Liver (tissue), 3 donors: ENCODE results near the gene KIF3C.

Experiments
- ATF3 ChIP-seq: IDR thresholded peaks from 2 replicates; pipeline ENCODE4 v1.6.1; 2016; ENCODE audit warnings: antibody characterized with exemption
- CTCF ChIP-seq: fragments of 150-350 bp; IDR thresholded peaks from 2 replicates; pipeline ENCODE4 v1.5.1; 2017; ENCODE audit warnings: improper control_type of control experiment, low read depth, low read length; ENCODE audit not compliant: missing input control
- FOXA1 ChIP-seq: IDR thresholded peaks from 2 replicates; pipeline ENCODE4 v1.6.1; 2016; ENCODE audit warnings: antibody characterized with exemption
- RAD21 ChIP-seq, 2 donors: IDR thresholded peaks; 2 replicates each; pipeline ENCODE4 v1.6.1; 2016; ENCODE audit warnings: antibody characterized with exemption in 2 of 2, mild to moderate bottlenecking in 2 of 2
- TAF1 ChIP-seq: conservative IDR thresholded peaks from 2 replicates; pipeline ENCODE4 v1.6.1; 2016; ENCODE audit warnings: antibody characterized with exemption, mild to moderate bottlenecking
- YY1 ChIP-seq: IDR thresholded peaks from 2 replicates; pipeline ENCODE4 v1.6.1; 2016; ENCODE audit warnings: antibody characterized with exemption, mild to moderate bottlenecking
- TF ChIP-seq, protein P1 (sequence below): IDR thresholded peaks from 2 replicates; pipeline ENCODE4 v1.6.1; 2016; ENCODE audit warnings: antibody characterized with exemption, mild to moderate bottlenecking
- TF ChIP-seq, protein P2 (sequence below): IDR thresholded peaks from 2 replicates; pipeline ENCODE4 v1.6.1; 2016; ENCODE audit warnings: antibody characterized with exemption
- donor health status: healthy.
- donor health status: healthy.

DNA sequence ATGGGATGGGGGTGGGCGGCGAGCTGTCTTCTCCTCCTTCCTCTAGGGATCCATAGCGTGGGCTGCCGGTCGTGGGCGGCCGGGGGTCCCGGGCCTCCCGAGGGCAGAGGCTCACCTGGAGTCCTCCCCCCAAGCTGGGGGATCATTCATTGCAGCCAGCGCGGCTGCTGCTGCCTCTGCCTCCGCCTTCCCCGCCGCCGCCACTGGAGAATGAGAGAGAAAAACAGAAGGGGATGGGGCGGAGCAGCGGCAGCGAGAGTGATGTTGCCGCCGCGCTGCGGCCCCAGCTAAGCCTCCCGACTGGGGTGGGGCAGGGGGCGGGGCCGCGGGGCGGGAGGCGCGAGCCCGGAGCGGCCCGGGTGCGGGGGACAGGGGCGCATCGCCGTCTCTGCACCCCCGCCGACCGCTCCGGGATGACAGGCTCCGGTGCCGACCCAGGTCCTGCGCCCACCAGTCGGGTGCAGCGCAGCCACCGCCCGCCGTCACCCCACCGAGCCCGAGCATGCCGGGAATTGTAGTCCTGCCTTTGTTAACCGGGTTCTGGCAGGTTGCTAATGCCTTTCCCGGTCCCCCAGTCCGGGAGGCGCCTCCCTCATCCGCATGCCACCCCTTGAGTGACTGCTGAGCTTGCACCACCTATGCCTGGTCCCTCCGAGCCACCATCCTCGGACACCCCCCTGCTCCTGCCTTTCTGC, at the start of gene KIF3C:
- TF ChIP-seq CTCF: no peak
- no peak for TF ChIP-seq TAF1
- TF ChIP-seq RAD21 (IDR thresholded peaks at IDR 0.05): no peak
- TF ChIP-seq, protein P1, sequence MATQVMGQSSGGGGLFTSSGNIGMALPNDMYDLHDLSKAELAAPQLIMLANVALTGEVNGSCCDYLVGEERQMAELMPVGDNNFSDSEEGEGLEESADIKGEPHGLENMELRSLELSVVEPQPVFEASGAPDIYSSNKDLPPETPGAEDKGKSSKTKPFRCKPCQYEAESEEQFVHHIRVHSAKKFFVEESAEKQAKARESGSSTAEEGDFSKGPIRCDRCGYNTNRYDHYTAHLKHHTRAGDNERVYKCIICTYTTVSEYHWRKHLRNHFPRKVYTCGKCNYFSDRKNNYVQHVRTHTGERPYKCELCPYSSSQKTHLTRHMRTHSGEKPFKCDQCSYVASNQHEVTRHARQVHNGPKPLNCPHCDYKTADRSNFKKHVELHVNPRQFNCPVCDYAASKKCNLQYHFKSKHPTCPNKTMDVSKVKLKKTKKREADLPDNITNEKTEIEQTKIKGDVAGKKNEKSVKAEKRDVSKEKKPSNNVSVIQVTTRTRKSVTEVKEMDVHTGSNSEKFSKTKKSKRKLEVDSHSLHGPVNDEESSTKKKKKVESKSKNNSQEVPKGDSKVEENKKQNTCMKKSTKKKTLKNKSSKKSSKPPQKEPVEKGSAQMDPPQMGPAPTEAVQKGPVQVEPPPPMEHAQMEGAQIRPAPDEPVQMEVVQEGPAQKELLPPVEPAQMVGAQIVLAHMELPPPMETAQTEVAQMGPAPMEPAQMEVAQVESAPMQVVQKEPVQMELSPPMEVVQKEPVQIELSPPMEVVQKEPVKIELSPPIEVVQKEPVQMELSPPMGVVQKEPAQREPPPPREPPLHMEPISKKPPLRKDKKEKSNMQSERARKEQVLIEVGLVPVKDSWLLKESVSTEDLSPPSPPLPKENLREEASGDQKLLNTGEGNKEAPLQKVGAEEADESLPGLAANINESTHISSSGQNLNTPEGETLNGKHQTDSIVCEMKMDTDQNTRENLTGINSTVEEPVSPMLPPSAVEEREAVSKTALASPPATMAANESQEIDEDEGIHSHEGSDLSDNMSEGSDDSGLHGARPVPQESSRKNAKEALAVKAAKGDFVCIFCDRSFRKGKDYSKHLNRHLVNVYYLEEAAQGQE: no peak
- TF ChIP-seq, protein P2, sequence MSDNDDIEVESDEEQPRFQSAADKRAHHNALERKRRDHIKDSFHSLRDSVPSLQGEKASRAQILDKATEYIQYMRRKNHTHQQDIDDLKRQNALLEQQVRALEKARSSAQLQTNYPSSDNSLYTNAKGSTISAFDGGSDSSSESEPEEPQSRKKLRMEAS: no peak
- no peak for TF ChIP-seq YY1
- no peak for TF ChIP-seq ATF3
- TF ChIP-seq FOXA1: no peak
